ENCODE data around the gene MMP12.

The MMP12 gene

GRCh38 chr11:102849311-102849710 lies 25.5 kb downstream of the MMP12 start:
- no peak for DNase-seq

- DNase-seq = no peak
Observed at GRCh38 chr11:102846292-102846691, 28.5 kb downstream of the MMP12 start.

GRCh38 chr11:102843489-102843888 lies 31.3 kb downstream of the MMP12 start, which contains the start of gene MMP3:
TSS of gene MMP3 (minus strand) at chr11:102843609. CDS start at chr11:102843546, 63 bp downstream.
- DNase-seq = no peak

GRCh38 chr11:102842930-102843329 lies 31.9 kb downstream of the MMP12 start:
- no peak for DNase-seq

- no peak for DNase-seq
Observed at GRCh38 chr11:102840018-102840417, 34.8 kb downstream of the MMP12 start.

GRCh38 chr11:102837646-102838045 lies 37.1 kb downstream of the MMP12 start:
- DNase-seq = no peak

- no peak for DNase-seq
Observed at GRCh38 chr11:102837156-102837555, 37.6 kb downstream of the MMP12 start.

GRCh38 chr11:102836290-102836875 lies 38.4 kb downstream of the MMP12 start:
- DNase-seq = no peak

- DNase-seq = no peak
Observed at GRCh38 chr11:102833731-102834130, 41.1 kb downstream of the MMP12 start.

- DNase-seq = no peak
Observed at GRCh38 chr11:102832612-102833011, 42.2 kb downstream of the MMP12 start.

- DNase-seq = no peak
Observed at GRCh38 chr11:102831489-102832440, 43.0 kb downstream of the MMP12 start.

GRCh38 chr11:102831128-102831488 lies 43.7 kb downstream of the MMP12 start:
- DNase-seq = no peak

GRCh38 chr11:102830001-102830727 lies 44.6 kb downstream of the MMP12 start:
- DNase-seq = no peak

- no peak for DNase-seq
Observed at GRCh38 chr11:102829316-102830000, 45.3 kb downstream of the MMP12 start.

GRCh38 chr11:102824556-102824955 lies 50.2 kb downstream of the MMP12 start:
- no peak for DNase-seq

- no peak for DNase-seq
Observed at GRCh38 chr11:102819491-102819890, 55.3 kb downstream of the MMP12 start.

- no peak for DNase-seq
Observed at GRCh38 chr11:102813484-102813883, 61.3 kb downstream of the MMP12 start.

All from activated CD4-positive, alpha-beta T cell treated with anti-CD3 and anti-CD28 coated beads, Interleukin-2, amount 50 U/mL, for 4 hours (primary cell).